Mucosa of rectum (tissue), 2 donors: ENCODE measurements around the gene FAM234B.

Experiments
- H3K27ac ChIP-seq, 2 donors: one replicate each; pipeline ENCODE4 v1.7.0; 2013; ENCODE audit warnings: inconsistent platforms in 2 of 2, low read depth in 2 of 2, low read length in 2 of 2
- H3K27me3 ChIP-seq, 2 donors: one replicate each; pipeline ENCODE4 v1.7.0; 2013; ENCODE audit warnings: low read length in 2 of 2; ENCODE audit not compliant: control insufficient read depth in 2 of 2, insufficient read depth in 2 of 2
- H3K36me3 ChIP-seq, 2 donors: one replicate each; pipeline ENCODE4 v1.7.0; 2013; ENCODE audit warnings: low read length in 2 of 2; ENCODE audit not compliant: control insufficient read depth in 2 of 2, insufficient read depth in 2 of 2
- H3K4me1 ChIP-seq, 2 donors: one replicate each; pipeline ENCODE4 v1.7.0; 2013; ENCODE audit warnings: low read length in 2 of 2, mild to moderate bottlenecking in 1 of 2; ENCODE audit not compliant: control insufficient read depth in 2 of 2, insufficient read depth in 2 of 2
- H3K4me3 ChIP-seq, 2 donors: one replicate each; pipeline ENCODE4 v1.7.0; 2013; ENCODE audit warnings: low read length in 2 of 2
- H3K9ac ChIP-seq, 2 donors: one replicate each; pipeline ENCODE4 v1.7.0; 2013; ENCODE audit warnings: low read length in 2 of 2, low read depth in 1 of 2, mild to moderate bottlenecking in 1 of 2
- H3K9me3 ChIP-seq, 2 donors: one replicate each; pipeline ENCODE4 v1.7.0; 2013; ENCODE audit warnings: low read length in 2 of 2; ENCODE audit not compliant: control insufficient read depth in 2 of 2
- donor health status: healthy.
- donor health status: Normal muscosa, but diverticular disease.

FAM234B gene, protein sequence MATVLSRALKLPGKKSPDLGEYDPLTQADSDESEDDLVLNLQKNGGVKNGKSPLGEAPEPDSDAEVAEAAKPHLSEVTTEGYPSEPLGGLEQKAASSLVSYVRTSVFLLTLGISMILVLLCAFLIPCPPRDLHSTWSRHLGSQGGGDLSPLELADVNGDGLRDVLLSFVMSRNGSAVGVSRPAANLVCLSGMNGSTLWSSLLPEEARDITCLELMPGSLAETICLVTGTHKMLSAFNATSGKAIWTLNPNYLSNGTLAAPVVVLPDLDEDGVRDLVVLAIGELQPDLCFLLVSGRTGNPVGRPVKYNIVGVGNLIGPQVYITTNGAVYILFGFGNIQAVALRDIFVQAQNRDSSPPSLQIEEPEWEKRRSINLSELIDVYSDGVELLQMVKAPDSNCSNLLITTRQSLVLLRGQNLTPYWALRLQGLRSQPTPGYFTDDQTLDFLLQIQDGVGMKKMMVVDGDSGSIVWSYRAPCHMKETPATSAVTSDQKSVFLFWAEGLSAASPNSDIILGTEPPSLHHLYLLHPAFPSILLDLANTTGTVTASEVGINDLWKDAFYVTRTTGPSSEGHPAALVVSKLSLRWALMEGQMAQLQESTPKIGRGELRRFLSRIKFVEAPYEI

DNA sequence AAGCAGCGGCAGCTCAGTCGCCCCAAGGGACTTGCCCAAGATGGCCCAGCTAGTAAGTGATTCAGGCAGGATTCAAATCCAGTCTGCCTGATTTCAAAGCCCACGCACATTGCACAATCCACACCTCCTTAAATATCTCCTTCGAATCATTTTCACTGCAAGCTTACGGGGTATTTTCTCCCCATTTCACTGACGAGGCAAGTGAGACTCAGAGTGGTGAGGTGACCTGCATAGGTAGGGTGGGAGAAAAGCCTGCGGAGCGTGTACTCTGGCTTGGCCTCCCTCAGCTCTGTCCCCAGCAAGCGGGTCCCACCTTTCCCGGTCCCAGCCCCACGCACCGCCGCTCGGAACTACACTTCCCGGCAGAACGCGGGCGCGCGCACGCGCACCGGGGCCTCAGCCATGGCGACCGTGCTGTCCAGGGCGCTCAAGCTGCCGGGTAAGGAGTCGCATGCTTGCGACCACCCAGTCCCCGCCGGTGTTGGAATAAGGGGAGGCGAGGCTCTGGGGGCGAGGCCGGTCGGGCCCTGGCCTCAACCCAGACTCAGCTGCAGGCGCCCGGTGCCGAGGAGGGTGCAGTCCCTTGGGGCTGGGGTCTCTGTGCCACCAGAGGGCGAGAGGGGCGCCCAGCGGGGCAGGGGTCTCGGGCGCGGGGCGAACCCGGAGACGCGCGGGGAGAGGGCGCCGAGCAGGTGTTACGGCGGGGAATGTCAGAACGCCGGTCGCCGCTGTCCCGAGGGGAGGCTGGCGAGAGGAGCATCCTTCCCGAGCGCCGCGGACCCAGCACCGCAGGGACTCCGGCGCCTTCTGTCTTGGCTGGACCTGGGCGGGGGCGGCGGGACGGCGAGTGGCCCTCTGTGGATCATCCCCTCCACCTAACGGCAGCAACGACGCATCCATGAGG is at the start of gene FAM234B:
FAM234B (plus strand) TSS at position 380 of the 904 bp plus-strand sequence; CDS start at position 403, 23 bp downstream.
- H3K27me3 ChIP-seq, result peaks cover 13 to 55% of the 10 kb centered on the region in 2 donors
- no peak within 1 kb of the TSS for H3K27ac ChIP-seq
- peaks cover 13 to 18% of the 10 kb centered on the region in 2 donors for H3K4me1 ChIP-seq
- H3K36me3 ChIP-seq, result no peaks in the 10 kb centered on the region
- H3K4me3 ChIP-seq, result peak within 1 kb of the TSS; percentile 80 to 86
- H3K9me3 ChIP-seq, result no peaks in the 10 kb centered on the region
- peak within 1 kb of the TSS; percentile 34 to 67 for H3K9ac ChIP-seq

DNA sequence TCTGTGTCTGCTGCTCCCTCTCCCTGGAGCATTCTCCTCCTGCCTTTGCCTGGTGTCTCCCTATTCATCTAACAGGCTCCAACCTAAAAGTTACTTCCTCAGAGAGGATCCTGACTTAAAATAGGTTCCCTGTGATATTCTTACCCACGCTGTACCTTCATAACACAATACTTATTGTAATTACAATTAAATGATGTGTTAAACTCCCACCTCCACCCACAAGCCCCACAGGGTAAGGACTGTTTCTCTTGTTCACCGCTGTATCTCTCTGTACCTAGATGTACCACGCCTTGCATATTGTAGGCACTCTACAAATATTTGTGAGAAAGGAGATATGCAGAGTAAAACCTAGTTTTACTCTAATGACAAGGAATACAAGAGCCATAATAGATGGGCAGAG is 49.1 kb upstream of the FAM234B start:
- Histone ChIP-seq H3K27me3 (no peaks in the 10 kb centered on the region), H3K36me3 (no peaks in the 10 kb centered on the region), H3K9me3 (no peaks in the 10 kb centered on the region), H3K4me1 (peaks cover 12 to 26% of the 10 kb centered on the region in 2 donors), H3K27ac (no peak overlapping the region), H3K4me3 (no peak overlapping the region), H3K9ac (no peak overlapping the region)

GRCh38 chr12:12996209-12996608 is 48.0 kb upstream of the FAM234B start:
- no peaks in the 10 kb centered on the region for H3K27me3 ChIP-seq
- H3K9me3 ChIP-seq, result no peaks in the 10 kb centered on the region
- H3K27ac ChIP-seq, result no peak overlapping the region
- no peaks in the 10 kb centered on the region for H3K36me3 ChIP-seq
- no peak overlapping the region for H3K9ac ChIP-seq
- peaks cover 17 to 32% of the 10 kb centered on the region in 2 donors for H3K4me1 ChIP-seq
- H3K4me3 ChIP-seq, result no peak overlapping the region

DNA sequence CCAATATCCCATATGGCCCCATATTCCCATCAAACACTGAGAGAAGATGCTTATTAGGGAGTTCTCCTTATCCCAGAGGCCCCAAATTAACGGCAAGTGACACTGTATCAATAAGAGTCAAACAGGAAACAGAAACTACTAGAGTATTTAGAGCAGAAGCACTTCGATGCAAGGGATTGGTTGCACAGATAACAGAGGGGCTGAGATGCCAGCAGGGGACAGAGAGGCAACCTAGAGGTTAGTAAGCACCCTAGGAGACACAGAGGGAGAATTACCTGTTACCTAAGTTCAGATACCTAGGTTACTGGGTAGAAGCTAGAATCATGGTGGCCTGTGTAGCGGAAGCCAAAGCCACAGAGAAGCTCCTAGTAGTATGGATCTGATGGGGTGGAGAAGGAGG is 47.0 kb upstream of the FAM234B start:
- no peaks in the 10 kb centered on the region for H3K9me3 ChIP-seq
- H3K27me3 ChIP-seq, result peaks cover 0 to 3% of the 10 kb centered on the region in 2 donors
- H3K4me3 ChIP-seq, result no peak overlapping the region
- H3K9ac ChIP-seq, result no peak overlapping the region
- no peak overlapping the region for H3K27ac ChIP-seq
- H3K4me1 ChIP-seq, result peaks cover 12 to 26% of the 10 kb centered on the region in 2 donors
- H3K36me3 ChIP-seq, result no peaks in the 10 kb centered on the region

GRCh38 chr12:12997734-12998133 is 46.4 kb upstream of the FAM234B start:
- H3K9me3 ChIP-seq, result no peaks in the 10 kb centered on the region
- H3K9ac ChIP-seq, result no peak overlapping the region
- H3K36me3 ChIP-seq, result no peaks in the 10 kb centered on the region
- peaks cover 3% of the 10 kb centered on the region in 2 donors for H3K27me3 ChIP-seq
- peaks cover 12 to 24% of the 10 kb centered on the region in 2 donors for H3K4me1 ChIP-seq
- no peak overlapping the region for H3K27ac ChIP-seq
- no peak overlapping the region for H3K4me3 ChIP-seq

DNA sequence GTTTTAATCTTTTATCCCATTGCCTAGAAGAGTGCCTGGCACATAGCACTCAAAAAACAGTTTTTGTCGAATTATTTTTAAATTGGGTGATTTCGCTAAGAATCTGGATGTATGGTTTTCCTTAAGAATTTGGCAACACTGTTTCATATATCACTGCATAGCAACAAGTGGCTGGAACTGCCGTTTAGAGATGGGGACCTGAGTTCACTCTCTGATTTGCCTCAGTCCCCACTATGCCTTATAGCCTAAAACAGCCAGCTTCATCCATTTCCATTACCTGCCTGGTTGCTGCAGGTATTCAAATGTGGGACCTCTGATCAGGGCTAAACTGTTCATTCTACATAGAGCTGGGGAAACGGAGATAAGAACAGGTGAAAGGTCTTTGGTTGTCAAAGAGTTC is 45.9 kb upstream of the FAM234B start:
- no peak overlapping the region for H3K4me3 ChIP-seq
- peaks cover 12 to 24% of the 10 kb centered on the region in 2 donors for H3K4me1 ChIP-seq
- H3K9ac ChIP-seq, result no peak overlapping the region
- H3K27ac ChIP-seq, result no peak overlapping the region
- no peaks in the 10 kb centered on the region for H3K9me3 ChIP-seq
- peaks cover 3 to 8% of the 10 kb centered on the region in 2 donors for H3K27me3 ChIP-seq
- H3K36me3 ChIP-seq, result no peaks in the 10 kb centered on the region

GRCh38 chr12:12999271-12999958 is 44.8 kb upstream of the FAM234B start:
- peak overlapping the region; percentile 87 to 91 for H3K9ac ChIP-seq
- H3K9me3 ChIP-seq, result no peaks in the 10 kb centered on the region
- peaks cover 12 to 24% of the 10 kb centered on the region in 2 donors for H3K4me1 ChIP-seq
- H3K27me3 ChIP-seq, result peaks cover 3 to 8% of the 10 kb centered on the region in 2 donors
- H3K36me3 ChIP-seq, result no peaks in the 10 kb centered on the region
- peak overlapping the region; percentile 68 to 76 for H3K27ac ChIP-seq
- peak overlapping the region; percentile 91 to 92 for H3K4me3 ChIP-seq

DNA sequence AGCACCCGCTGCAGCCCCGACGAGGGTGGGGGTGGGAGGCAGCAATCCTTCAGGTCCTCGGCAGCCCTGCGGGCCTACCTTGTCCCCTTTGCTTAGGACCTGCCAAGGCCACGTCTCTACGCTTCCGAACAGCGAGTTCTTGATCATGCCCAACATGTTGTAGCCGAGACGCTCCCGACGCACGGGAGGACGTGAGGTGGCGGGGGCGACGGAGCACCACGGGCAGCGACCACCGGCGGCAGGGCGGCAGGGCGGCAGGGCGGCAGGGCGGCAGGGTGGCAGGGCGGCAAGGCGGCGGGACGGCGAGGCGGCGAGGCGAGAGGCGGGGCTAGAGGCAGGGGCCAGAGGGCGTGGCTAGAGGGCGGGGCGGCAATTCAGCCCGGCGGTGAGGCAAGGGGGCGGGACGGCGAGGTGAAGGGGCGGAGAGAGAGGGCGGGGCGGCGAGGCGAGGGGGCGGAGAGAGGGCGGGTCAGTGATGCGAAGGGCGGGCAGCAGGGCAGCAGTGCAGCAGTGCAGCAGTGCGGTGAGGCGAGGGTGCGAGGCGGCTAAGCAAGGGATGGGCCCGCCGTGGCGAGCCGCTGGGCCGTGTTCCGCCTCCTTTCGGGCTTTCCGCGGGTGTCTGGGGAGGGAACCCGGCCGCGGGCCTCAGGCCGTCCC is 44.1 kb upstream of the FAM234B start, which contains the start of gene HEBP1:
HEBP1 (minus strand) TSS at position 307 of the 657 bp plus-strand sequence; CDS start at position 156, 151 bp downstream.
- peak within 1 kb of the TSS; percentile 91 to 92 for H3K4me3 ChIP-seq
- H3K9me3 ChIP-seq, result no peaks in the 10 kb centered on the region
- peak within 1 kb of the TSS; percentile 87 to 91 for H3K9ac ChIP-seq
- peaks cover 3 to 8% of the 10 kb centered on the region in 2 donors for H3K27me3 ChIP-seq
- no peaks in the 10 kb centered on the region for H3K36me3 ChIP-seq
- H3K27ac ChIP-seq, result peak within 1 kb of the TSS; percentile 81 to 83
- peaks cover 12 to 24% of the 10 kb centered on the region in 2 donors for H3K4me1 ChIP-seq

DNA sequence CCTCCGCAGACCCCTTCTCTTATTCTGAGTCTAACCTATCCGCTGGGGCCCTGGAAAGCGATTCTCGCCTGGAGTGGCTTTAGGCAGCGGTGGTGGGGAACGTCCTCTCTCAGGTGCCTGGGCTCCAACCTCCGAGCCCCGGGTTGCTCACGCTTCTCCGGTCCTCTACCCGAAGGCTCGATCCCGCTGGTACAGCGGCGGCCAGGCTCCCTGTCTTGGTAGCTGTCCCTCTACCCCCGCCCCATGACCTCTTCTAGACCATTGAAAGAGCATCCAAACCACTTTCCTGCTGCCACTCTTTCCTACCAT is 43.6 kb upstream of the FAM234B start:
- Histone ChIP-seq H3K27ac (peak overlapping the region; percentile 81 to 83), H3K4me3 (peak overlapping the region; percentile 67 to 81), H3K36me3 (no peaks in the 10 kb centered on the region), H3K4me1 (peaks cover 12 to 24% of the 10 kb centered on the region in 2 donors), H3K9ac (peak overlapping the region; percentile 76 to 83), H3K9me3 (no peaks in the 10 kb centered on the region), H3K27me3 (peaks cover 3 to 8% of the 10 kb centered on the region in 2 donors)
